Stimulated activated CD8-positive, alpha-beta memory T cell treated with anti-CD3 and anti-CD28 coated beads, Interleukin-12 subunit alpha, Interleukin-12 subunit beta, amount 100 ng/mL, for 24 hours (primary cell): ENCODE results near the gene BLOC1S1.

Experiments
- DNase-seq: peaks from one replicate; pipeline ENCODE4 v3.0.0-alpha.2; 2020; ENCODE audit errors: extremely low read depth

The BLOC1S1 gene

DNA sequence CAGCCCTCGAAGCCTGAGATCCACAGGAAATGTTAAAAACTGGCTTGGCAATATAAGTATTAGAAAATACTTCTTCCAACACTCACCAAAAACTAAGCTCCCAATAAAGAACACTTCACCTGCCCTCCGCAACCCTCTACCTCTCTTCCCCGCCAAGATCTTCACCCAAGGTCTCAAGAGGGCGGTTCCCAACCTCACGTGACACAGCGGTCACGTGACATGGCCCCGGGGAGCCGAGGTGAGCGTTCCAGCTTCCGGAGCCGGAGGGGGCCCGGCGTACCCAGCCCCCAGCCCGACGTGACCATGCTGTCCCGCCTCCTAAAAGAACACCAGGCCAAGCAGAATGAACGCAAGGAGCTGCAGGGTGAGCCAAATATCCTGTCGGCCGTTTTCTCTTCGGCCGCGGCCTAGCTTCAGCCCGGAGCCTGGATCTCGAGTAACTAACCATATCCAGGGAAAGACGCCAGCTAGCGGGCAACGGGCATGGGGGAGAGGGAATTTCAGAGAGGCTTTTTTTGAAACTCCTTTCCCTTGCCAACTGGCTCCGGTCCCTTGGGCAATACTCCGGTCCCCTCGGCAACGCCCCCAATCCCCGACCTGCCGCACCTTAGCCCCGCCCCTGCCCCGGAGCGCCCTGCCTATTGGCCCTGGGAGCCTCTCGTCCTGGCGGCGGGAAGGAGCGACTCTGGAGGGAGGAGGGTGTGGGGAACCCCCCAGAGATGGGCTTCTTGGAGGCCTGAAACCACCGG, at the start of gene BLOC1S1:
BLOC1S1 (plus strand) TSS at position 214 of the 749 bp plus-strand sequence; CDS start at position 220, 6 bp downstream.
- DNase-seq, result peak; percentile 86

DNA sequence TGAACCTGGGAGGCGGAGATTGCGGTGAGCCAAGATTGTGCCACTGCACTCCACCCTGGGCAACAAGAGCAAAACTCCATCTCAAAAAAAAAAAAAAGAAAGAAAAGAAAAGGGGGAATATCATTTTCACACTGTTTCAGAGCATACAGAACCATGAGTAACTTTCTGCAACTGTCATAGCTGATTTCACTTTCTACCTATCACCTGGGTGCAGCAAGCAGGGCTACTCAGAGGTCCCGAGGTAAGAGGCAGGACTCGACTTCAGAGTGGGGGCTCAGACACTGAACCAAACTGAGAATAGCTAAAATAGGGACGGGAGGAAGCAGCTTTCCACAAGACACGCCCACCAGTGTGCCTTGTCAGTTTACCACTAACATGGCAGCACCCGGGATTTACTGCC, 49.3 kb upstream of the BLOC1S1 start:
- DNase-seq, result no peak

DNA sequence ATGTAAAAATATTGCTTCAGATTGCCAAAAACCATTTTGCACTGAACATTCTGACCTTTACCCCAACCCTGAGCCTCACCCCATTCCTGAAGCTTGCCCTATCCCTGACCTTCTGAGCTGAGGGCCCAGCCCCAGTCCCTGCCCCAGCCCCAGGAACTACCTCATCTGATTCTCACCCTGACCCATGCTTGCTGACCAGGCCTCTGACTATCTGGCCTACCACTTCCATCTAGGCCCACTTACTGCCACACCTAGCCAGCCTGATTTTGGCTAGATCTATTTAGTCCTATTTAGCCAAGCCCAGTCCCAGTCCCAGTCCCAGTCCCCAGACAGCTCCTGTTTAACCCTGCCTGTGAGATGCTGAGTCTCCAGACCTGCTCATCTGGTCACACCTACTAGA, 45.6 kb upstream of the BLOC1S1 start:
- DNase-seq, result no peak

DNA sequence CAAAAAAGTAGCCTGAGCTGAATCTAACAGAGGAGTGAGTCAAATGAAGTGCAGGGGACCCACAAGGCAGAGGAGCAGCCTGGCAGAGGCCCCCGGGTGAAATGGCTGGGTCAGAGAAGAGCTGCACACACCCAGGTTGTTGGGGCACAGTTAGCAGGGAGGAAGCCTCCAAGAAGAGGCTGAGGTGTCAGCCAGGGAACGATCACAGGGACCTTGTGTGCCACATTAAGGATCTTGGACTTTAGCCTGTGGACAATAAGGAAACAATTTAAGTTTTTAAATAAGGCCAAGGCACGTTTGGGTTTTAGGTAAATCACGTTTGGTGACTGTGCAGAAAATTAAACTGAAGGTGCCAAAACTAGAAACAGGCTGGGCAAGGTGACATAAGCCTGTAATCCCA, 44.1 kb upstream of the BLOC1S1 start:
- DNase-seq, result no peak

DNA sequence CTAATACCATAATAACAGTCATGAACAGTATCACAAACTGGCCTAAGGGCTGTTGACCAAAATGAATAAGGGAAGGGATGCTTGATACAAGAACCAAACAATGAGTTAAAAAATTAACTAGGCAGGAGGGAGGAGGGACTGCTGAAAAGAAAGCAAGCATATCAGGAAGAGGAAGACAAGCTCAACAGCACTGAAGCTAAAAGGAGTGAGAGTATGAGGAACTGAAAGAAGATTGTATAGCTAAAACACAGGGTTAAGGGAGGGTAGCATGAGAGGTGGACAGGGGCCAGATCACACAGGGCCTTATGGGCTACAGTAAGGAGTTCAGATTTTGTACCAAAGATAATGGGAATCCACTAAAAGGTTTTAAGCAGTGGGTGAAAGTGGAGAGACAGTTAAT, 42.2 kb upstream of the BLOC1S1 start:
- DNase-seq, result no peak

DNA sequence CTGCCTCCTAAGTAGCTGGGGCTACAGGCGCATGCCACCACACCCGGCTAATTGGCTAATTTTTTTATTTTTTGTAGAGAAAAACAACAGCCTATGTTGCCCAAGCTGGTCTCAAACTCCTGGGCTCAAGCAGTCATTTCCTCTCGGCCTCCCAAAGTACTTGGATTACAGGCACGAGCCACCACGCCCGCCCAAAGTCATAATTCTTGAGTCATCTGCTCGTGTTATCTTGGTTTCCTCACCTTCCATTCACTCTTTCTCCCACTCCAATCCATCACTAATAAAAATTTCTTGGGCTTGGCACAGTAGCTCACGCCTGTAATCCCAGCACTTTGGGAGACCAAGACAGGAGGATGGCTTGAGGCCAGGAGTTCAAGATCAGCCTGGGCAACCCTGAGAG, 40.2 kb upstream of the BLOC1S1 start:
- no peak for DNase-seq

DNA sequence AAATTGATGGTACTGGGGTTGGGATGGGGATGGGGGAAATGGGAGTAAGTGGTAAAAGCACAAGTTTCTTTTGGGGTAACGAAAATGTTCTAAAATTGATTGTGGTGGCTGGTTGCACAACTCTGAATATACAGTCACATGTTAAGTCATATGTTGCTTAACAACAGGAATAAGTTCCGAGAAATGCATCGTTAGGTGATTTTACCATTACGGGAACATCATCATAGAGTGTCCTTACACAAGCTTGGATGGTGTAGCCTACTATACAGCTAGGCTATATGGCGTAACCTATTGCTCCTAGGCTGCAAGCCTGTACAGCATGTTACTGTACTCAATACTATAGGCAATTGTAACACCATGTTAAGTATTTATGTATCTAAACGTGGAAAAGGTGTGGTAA, 39.1 kb upstream of the BLOC1S1 start:
- DNase-seq, result no peak

DNA sequence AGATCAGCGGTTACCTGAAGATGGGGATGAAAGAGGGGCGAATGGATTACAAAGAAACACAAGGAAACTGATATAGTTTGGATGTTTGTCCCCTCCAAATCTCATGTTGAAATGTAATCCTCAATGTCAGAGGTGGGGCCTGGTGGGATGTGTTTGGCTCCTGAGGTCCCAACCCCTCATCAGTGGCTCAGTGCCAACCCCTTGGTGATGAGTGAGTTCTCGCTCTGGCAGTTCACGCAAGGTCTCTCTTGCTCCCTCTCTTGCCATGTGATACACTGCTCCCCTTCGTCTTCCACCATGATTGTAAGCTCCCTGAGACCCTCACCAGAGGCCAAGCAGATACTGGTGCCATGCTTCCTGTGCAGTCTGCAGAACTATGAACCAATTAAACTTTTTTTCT, 36.2 kb upstream of the BLOC1S1 start:
- no peak for DNase-seq

DNA sequence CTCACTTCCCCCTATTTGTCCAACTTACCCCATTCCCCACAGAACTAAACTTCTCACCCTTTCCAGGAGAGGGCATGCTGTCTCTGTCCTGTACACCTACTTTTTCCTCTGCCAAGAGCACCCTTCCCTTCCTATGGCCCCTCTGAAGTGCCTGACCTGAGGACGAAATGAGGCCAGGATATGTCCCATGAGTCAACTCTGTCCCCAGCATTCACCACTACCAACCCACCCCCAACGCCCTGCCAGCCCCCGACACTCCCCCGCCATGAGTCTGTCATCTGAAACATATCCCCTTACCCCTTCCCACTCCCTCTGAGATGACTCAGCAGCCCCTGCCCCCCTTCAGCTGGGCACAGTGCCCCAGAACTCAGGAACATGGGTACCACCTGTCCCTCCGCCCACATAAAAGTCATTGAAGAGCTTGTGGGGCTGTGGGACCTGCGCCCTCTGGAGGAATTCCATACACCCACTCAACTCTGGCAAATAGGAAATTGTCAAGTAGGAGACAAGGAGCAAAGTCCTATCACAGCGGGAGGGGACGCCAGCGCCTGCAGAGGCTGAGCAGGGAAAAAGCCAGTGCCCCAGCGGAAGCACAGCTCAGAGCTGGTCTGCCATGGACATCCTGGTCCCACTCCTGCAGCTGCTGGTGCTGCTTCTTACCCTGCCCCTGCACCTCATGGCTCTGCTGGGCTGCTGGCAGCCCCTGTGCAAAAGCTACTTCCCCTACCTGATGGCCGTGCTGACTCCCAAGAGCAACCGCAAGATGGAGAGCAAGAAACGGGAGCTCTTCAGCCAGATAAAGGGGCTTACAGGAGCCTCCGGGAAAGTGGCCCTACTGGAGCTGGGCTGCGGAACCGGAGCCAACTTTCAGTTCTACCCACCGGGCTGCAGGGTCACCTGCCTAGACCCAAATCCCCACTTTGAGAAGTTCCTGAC, 34.4 kb upstream of the BLOC1S1 start:
- no peak for DNase-seq

DNA sequence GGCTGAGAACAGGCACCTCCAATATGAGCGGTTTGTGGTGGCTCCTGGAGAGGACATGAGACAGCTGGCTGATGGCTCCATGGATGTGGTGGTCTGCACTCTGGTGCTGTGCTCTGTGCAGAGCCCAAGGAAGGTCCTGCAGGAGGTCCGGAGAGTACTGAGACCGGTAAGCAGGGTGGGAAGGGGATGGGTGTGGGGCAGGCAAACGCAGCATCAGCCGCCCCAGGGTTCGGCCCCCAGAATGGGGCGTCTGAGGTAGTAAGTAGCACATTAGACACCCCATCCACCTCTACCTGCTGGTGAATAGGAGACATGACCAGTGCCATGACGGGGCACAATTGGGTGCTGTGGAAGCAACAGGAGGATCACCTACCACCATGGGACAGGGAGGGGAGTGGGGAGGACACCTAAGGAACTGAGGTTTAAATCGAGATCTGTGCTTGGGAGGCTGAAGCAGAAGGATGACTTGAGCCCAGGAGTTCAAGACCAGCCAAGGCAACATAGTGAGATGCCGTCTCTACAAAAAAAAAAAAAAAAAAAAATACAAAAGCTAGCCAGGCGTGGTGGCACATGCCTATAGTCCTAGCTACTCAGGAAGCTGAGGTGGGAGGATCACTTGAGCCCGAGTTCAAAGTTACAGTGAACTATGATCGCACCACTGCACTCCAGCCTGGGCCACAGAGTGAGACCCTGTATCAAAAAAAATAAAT, 33.6 kb upstream of the BLOC1S1 start:
- no peak for DNase-seq

DNA sequence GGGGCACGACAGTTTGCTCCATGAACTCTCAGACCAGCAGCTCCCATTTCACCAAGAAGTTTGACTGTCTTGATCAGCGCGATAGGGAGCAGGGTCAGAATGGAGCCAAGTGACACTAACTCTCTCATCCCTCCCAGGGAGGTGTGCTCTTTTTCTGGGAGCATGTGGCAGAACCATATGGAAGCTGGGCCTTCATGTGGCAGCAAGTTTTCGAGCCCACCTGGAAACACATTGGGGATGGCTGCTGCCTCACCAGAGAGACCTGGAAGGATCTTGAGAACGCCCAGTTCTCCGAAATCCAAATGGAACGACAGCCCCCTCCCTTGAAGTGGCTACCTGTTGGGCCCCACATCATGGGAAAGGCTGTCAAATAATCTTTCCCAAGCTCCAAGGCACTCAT, 32.2 kb upstream of the BLOC1S1 start:
- DNase-seq, result no peak

DNA sequence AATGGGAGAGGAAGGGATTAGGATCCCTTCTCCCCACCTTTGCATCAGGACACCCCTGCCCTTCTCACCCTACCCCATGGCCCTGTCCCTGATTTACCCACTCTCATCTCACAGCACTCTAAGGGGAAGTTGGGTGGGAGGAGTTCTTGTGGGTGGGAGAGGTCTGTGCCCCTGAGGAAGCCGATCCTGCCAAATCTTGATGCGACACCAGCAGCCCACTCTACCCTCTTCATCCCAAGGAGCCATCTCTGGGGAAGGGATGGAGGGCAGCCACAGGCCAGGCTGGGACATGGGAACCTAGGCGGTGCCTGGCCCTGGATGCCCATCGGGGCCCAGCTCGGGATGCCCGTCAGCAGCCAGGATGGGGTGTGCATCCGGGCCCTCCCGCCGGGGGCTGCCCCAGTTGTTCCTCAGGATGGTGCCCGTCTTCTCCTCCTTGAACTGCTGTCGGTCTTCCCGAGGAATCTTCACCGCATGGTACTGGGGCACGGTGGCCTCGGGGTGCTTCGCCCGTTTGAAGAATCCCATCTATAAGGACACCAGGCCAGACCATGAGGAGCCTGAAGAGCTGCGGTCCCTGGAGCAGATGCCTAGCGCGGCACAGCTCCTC, 31.0 kb upstream of the BLOC1S1 start:
- DNase-seq, result no peak

DNA sequence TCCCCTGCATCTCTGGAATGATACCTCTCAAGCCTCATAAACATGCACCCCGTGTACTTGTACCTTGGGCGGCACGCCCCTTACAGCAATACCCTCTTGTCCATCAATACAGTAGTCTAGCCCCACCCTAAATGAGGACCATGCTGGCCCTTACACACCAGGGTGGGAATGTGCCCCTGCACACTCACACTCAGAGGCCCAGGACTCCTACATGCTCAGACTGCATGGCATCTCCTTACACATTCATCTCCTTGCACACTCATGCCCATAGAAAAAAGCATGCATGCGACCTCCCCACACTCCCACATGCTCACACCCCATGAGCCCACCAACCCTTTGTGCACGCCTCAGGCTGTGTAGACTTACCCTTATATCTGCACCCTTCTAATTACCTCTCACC, 30.2 kb upstream of the BLOC1S1 start:
- no peak for DNase-seq

DNA sequence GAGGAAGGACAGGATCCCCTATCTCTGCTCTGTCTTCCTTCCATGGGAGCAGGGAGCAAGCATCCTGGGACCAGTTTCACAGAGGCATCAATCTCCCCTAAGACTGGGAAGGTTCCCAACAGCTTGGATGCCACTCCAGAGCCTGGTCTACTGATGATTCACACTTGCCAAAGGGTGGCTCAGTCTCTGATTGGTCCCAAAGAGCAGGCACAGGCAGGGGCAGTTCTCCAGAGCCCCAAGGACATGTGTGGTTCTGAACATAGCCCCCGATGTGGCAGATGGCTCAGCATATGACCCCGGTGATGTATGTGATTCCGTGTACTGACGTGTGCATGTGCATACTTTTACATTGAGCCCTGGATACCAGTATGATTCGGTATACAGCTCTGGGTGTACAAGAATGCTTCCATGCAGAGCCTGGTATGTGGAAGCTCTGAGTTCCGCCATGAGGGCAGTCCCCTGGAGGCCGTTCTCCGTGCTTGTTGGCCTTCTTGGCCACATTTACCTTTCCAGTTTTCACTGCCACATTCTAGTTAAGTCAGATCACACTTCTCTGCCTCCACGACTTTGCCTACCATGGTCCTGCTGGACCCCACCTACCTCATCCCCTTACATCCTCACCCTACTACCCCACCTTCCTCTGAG, 29.4 kb upstream of the BLOC1S1 start:
- DNase-seq, result no peak

DNA sequence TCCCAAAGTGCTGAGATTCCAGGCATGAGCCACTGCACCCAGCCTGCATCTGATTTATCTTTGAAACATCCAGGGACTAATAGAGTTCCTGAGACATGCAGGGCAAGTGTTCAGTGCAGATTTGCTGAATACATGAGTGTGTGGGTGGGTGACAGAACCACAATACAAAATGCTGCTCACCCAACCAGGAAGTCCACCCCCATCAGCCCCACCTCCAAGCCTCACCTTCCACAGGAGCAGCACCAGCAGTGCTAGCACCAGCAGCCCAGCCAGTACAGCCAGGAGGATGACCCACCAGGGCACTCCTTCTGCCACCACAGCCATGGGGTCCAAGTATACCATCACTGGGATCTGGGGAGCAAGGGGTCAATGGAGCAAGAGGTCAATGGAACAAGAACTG, 28.1 kb upstream of the BLOC1S1 start:
- no peak for DNase-seq

DNA sequence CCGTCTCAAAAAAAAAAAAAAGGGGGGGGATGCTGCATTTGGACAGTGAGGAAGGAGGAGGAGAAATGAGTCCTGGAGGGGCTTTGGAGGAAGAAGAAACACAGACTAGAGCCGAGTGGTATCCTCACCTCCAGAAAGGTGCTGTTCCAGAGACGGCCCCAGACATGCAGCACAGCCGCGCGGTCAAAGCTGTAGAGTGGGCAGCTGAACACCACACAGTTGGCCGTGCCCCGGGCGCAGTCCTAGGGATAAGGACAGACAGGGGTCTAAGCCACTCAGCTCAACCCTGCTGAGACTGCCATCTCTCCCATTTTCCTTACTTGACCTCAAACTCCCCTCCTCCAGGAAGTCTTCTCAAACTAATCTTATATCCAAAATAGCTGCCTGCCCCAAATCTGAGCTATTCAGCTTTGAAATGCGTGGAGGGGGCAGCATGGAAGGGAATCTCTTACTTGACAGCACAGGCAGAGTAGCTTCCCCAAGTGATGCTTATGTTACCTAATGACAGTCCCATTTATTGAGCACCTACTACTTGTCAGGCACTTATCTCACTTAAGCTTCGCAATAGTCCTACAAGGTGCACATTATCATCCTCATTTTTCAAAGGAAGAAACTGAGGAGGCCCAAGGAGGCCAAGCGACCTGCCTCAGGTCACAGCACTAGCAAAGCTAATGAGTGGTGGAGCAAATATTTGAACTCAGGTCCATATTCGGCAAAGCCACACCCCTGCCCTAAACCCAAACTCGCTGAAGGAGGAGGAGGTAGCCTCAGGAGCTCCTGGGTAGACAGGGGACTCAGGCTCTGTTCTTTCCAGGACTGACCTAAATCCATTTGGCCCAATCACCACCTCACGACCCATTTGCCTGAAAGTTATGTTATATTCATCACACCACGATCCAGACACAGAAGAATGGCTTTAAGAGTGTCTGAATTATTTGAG, 26.9 kb upstream of the BLOC1S1 start:
- DNase-seq, result no peak

DNA sequence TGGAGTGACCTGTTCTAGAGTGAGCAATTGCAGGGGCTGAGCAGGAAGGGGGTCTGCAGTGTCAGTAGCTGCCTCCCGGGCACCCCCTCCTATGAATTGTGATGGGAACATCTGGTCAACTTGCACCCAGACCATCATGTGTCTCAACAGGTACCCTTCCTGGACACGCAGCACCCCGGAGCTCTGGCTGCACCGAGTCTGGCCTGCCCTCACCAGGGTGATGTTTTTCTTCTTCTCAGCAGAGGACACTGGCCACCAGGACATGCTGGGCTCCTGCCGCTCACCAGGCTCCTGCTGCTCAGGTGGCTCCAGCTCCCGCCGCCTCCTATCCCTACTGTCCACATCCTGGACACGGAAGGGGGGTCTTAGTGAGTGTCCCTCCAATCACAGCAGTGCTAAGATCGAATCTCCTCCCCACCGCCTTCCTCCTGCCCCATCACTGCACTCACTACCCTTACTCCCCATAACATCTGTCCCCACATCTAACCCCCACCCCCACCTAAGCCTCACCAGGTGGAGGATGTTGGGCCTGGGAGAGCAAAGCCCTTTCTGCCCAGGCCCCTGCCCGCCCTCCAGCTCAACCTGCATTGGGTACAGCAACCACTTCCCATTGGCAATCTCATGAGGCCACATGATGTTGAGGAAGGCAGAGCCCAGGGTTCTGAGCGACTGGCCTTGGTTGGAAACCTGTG, 23.1 kb upstream of the BLOC1S1 start:
- no peak for DNase-seq

DNA sequence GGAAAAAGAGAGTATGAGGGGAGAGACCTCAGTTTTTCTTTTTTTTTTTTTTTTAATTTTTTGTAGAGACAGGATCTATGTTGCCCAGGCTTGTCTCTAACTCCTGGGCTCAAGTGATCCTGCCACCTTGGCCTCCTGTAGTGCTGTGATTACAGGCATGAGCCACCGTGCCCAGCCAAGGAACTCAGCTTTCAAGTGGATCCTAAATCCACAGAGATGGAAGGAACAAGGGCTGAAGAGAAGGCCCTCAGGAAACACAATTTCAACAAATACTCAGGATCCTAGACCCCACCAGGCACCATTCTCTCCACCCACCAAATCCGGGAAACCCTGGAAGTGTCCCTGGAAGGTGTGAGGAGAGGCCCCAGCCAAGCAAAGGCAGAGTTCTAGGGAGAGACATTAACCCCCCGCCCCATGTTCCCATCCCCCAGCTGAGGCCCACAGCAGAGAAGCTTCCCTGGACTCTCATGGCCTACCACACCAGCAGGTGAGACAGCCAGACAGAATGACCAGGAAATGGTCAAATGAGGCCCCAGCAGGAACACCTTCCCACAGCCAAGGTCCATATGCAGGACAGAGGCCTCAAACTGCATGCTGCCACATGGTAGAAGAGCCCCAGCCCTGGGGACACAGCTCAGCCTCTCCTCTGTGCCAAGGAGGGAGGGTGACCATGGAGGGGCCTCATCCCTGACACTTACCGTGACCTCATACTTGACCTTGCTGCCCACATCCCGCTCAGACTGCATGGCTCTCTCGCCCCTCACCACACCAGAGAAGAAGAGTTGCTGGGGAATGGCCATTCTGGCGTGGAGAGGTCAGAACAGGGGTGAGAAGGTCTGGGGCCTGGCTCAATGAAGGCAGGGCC, 22.3 kb upstream of the BLOC1S1 start:
- no peak for DNase-seq

DNA sequence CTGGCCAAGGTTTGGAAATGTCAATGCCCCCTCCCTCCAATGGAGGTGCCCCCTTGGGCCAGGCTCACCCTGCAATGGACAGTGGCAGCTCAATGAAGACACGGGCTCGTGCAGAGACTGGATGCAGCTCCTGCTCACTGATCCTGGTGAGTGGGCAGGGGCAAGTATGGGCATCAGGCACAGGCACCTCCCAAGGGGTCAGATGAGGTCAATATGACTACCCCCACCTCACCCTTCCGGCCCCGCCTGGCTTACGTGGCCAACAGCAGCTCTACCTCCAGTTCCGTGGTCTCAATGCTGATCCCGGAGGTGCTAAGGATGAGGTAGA, 21.7 kb upstream of the BLOC1S1 start:
- DNase-seq, result no peak
